Ishikawa (cell line): ENCODE results near the gene DMPK.
A peak's percentile ranks its signal among the peaks of the same experiment; 100 is the strongest.

Experiments
- CEBPB ChIP-seq: IDR thresholded peaks from 2 replicates; pipeline ENCODE4 v1.6.1; 2012
- CREB1 ChIP-seq: IDR thresholded peaks from 2 replicates; pipeline ENCODE4 v1.6.1; 2012; ENCODE audit warnings: low read depth
- EGR1 ChIP-seq: IDR thresholded peaks from 2 replicates; pipeline ENCODE4 v1.6.1; 2012
- EP300 ChIP-seq: IDR thresholded peaks from 2 replicates; pipeline ENCODE4 v1.6.1; 2012; ENCODE audit warnings: borderline replicate concordance
- FOXM1 ChIP-seq: IDR thresholded peaks from 2 replicates; pipeline ENCODE4 v1.6.1; 2012; ENCODE audit warnings: low read depth, borderline replicate concordance
- MAX ChIP-seq: IDR thresholded peaks from 2 replicates; pipeline ENCODE4 v1.6.1; 2012
- RAD21 ChIP-seq: IDR thresholded peaks from 2 replicates; pipeline ENCODE4 v1.6.1; 2012; ENCODE audit warnings: low read depth
- REST ChIP-seq: IDR thresholded peaks from 2 replicates; pipeline ENCODE4 v1.6.1; 2012; ENCODE audit warnings: low read depth, mild to moderate bottlenecking
- TAF1 ChIP-seq: IDR thresholded peaks from 2 replicates; pipeline ENCODE4 v1.6.1; 2012; ENCODE audit warnings: low read depth, mild to moderate bottlenecking
- TCF12 ChIP-seq: IDR thresholded peaks from 2 replicates; pipeline ENCODE4 v1.6.1; 2012; ENCODE audit warnings: low read depth
- TEAD4 ChIP-seq: IDR thresholded peaks from 2 replicates; pipeline ENCODE4 v1.6.1; 2012
- USF1 ChIP-seq: IDR thresholded peaks from 2 replicates; pipeline ENCODE4 v1.6.1; 2012
- ZBTB7A ChIP-seq: IDR thresholded peaks from 2 replicates; pipeline ENCODE4 v1.6.1; 2012; ENCODE audit warnings: low read depth

The DMPK gene

GRCh38 chr19:45820413-45821102 lies 38.3 kb upstream of the DMPK start:
- no peak for TF ChIP-seq EGR1
- no peak for TF ChIP-seq FOXM1
- no peak for TF ChIP-seq ZBTB7A
- TF ChIP-seq CEBPB: no peak
- TF ChIP-seq USF1: no peak
- TF ChIP-seq EP300: no peak
- no peak for TF ChIP-seq CREB1
- TF ChIP-seq RAD21: no peak
- TF ChIP-seq TEAD4: no peak
- no peak for TF ChIP-seq REST

GRCh38 chr19:45819769-45820168 lies 37.5 kb upstream of the DMPK start:
- TF ChIP-seq CEBPB (no peak), RAD21 (no peak), EGR1 (no peak), USF1 (no peak)

GRCh38 chr19:45817725-45818301 lies 35.5 kb upstream of the DMPK start:
- TF ChIP-seq ZBTB7A (peak; percentile 41; the same call in 1 of the 2 replicates), CEBPB (no peak)

- TF ChIP-seq USF1 (peak; percentile 87), EP300 (no peak), RAD21 (peak; percentile 81), EGR1 (no peak), MAX (peak; percentile 70)
Measured at GRCh38 chr19:45817010-45817724, 34.9 kb upstream of the DMPK start.

GRCh38 chr19:45816236-45817009 lies 34.1 kb upstream of the DMPK start:
- TF ChIP-seq CEBPB (no peak), FOXM1 (no peak), TCF12 (no peak), TEAD4 (no peak), EP300 (no peak), USF1 (no peak), CREB1 (no peak), TAF1 (no peak), RAD21 (no peak)

GRCh38 chr19:45815481-45816216 lies 33.4 kb upstream of the DMPK start:
- no peak for TF ChIP-seq USF1
